CD4-positive, alpha-beta T cell treated with Interferon gamma for 1 hour (primary cell): ENCODE data around the gene HS3ST4.

Source experiments
- DNase-seq: peaks from one replicate; pipeline ENCODE4 v3.0.0-alpha.2; 2020

The HS3ST4 gene

DNA sequence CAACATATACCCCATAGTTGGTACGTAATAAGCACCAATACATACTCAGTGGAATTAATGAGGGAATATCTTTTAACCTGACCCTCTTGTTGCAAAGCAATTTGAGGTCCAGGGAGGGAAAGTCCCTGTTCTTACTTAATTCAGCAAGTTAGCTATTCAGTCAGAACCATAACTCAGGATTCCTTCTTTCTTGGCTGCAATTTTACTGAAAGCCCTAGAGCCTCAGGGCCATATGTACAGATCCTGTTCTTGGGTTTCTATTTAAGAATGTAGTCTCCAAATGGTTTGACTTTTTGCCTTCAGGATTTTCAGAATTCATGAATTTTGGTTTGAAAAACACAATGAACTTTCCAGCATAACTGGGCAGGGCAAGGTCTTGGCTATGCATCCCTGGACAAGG lies 436.5 kb downstream of the HS3ST4 start:
- no peak for DNase-seq

DNA sequence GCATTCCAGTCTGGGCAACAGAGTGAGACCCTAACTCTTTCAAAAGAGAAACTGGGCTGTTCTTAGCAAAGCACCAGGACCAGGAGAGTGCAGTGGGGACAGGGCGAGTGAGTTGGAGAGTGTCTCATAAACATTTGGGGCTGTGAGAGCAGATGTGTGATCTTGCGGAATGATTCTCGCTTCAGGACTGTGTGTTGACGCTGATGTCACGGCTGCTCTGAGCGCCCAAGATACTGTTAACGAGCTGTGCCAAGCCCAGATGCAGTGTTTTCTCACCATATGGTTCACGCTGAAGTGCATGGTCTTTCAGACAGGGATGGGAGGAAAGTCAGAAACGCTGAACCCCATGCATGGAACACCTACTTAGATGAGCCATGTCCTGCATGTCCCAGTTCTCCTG lies 438.2 kb downstream of the HS3ST4 start:
- DNase-seq, result no peak

DNA sequence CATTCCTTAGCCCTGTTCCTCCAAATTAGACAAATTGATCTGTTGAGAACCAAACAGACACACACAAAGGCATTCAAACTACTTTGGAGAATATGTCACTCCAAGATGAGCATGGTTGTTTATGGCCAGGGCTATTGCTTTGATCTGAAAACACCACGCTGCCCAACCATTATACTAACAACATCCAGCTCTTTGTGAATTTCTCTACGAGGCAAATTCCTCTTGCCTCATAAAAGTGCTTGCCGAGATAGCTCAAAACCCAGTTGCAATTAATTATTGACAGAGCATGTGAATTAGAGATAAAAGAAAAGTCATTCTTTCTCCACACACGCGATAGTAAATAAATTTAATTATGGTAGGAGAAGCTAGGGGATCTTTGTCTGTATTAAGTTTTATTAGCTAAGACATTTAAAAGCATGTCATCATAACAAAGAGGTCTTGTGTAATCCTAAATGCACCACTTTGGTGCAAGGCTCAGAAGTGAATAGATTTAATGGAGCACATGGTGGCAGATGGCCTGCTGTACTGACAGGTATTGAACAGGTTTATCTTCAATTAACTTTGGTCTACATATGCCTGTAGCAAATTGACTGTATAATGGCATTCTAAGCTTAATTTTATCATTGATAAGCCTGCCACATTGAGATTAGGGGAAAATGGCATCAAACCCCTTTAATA lies 441.8 kb downstream of the HS3ST4 start:
- no peak for DNase-seq

DNA sequence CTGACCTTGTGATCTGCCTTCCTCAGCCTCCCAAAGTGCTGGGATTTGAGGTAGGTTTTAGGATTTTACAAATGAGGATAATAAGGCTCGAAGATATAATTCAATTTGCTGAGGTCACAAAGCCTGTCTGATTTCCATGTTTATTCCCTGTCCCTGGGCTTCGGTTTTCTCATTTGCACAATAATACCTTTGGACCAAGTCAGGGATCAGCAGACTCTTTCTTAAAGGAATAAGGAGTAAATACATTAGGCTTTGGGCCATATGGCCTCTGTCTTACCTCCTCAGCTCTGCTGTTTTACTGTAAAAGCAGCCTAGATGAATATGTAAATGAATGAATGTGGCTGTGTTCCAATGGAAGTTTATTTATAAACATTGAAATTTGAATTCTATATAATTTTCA lies 442.8 kb downstream of the HS3ST4 start:
- DNase-seq, result no peak

DNA sequence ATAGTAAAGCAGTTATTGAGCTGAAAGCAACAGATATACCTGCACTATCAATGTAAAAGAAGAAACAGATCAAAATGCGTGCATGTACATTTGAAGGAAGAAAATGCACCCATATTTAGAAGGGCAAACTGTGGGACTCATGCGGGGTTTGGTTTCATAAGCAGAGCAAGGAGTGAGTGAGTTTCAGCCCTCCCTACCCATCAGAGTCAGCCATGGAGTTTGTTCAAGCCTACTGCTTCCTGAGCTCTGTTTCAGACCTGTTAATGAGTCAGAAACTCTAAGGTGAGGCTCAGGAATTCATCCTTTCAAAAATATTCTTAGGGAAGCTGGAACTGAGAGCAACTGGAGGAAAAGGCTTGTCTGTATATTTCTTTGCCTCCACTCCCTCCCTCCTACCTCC lies 446.2 kb downstream of the HS3ST4 start:
- no peak for DNase-seq

DNA sequence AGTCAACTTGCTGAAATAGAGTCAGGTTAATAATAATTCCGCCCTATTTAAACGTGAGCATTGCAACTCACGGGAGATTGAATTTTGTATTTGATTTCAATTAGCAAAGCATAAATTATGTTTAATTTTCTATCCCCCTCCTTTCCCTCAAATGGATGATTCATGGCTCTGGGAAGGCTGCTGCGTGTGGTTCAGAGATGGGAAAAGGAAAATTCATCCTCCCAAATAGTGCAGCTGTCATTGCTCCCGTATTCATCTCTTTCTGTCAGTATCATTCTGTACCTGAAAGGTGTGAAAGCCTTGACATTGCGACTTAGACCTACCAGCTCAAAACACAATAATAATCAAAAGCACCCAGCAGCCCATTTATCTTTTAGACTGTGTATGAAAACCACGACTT lies 447.3 kb downstream of the HS3ST4 start:
- DNase-seq, result no peak

DNA sequence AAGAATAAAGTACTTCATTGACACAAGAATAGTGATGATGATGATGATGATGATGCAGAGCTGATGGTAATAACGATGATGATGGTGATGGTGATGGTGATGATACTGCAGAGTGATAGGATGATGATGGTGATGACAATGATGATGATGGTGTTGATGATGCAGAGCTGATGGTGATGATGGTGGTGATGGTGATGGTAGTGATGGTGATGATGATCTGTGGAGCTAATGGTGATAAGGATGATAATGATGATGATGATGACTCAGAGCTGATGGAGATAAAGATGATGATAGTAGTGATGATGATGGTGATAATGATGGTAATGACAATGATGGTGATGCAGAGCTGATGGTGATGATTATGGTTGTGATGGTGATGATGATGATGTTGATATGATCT lies 448.1 kb downstream of the HS3ST4 start:
- no peak for DNase-seq

DNA sequence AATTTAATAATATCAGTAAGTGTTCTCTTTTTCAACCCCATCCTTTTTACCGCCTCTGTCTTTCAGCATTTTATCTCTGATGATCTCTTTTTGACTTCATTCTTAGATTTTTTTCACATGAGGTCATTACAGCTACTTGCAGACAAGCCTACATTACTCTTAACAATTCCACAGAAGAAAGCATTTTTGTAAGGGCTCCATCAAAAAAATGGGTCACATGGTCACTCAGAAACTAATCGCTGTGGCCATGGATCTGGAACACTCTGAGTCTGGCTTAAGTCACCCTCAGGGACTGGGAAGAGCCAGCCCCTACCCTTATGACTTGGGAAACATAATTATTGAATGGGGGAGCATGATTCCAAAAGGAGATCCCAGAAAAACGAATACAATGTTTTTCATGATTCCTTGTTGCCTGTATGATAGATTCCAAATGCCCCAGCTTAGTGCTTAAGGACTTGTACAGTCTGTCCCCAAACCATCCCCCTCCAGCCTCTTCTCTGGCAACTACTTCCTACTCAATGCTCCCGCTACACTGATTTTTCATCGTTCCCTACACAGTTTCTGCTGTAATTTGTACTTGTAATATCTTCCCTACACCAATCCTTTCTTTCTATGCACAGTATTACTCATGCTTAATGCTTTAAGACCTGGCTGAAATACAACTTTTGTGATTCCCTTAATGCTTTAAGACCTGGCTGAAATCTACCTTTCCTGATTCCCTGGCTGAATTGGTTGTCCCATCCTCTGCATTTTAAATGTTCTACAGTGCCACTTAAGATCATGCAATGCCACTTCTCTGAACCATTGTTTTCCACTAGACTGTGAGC lies 457.8 kb downstream of the HS3ST4 start:
- no peak for DNase-seq

DNA sequence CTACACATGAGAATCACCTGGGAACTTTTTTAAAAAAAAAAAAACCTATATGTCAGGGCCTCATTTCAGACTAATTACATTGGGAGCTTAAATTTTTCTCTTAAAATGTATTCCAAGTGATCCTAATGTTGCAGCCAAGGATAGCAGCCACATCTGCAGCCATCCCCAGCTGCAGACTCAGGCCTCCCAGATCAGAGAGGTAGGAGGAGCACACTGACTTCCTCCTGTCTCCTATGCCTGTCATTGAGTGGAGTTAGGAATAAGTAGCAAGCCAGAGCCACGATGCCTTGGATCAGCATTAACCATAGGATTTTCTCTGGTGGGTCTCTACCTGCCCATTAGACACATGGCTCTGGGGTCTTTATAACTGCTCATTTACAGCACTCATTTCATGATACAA lies 463.5 kb downstream of the HS3ST4 start:
- DNase-seq, result no peak

DNA sequence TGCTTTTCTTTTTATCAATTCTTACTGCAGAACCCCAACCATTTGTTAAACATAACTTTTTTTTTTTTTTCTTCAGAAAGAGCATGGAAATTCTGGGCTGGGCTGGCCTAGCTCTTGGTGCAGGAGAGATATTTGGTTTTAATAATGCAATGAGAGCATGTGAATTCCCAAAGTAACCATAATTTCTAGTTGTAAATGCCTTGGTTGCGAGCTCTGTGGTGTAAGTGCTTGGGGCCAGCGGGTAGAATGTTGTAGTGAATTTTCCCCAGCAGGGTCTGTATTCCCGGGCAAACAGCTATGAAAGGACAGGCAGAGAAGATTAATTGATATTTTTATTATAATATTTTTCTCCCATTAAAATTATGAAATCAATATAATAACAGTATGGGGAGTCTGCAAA lies 465.6 kb downstream of the HS3ST4 start:
- DNase-seq, result no peak

DNA sequence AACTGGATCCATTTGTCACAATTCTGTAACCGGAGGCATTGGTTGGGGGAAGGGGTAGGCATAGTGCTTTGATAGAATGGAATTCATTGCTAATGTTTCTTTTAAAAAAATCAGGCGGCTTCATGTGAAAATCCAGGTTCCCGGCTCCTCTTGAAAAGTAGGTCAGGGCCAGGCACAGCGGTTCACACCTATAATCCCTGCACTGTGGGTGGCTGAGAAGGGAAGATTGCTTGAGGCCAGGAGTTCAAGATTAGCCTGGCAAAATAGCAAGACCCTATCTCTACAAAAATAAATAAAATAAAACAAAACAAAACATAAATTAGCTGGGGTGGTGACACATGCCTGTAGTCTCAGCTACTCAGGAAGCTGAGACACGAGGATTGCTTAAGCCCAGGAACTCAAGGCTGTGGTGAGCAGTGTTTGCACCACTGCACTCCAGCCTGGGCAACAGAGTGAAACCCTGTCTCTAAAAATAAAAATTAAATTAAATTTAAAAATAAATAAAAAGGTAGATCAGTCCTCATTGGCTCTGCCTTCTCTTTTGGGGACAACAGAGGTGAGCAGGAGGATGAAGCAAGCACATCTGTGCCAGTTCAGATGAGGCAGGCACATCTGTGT lies 466.5 kb downstream of the HS3ST4 start:
- no peak for DNase-seq

DNA sequence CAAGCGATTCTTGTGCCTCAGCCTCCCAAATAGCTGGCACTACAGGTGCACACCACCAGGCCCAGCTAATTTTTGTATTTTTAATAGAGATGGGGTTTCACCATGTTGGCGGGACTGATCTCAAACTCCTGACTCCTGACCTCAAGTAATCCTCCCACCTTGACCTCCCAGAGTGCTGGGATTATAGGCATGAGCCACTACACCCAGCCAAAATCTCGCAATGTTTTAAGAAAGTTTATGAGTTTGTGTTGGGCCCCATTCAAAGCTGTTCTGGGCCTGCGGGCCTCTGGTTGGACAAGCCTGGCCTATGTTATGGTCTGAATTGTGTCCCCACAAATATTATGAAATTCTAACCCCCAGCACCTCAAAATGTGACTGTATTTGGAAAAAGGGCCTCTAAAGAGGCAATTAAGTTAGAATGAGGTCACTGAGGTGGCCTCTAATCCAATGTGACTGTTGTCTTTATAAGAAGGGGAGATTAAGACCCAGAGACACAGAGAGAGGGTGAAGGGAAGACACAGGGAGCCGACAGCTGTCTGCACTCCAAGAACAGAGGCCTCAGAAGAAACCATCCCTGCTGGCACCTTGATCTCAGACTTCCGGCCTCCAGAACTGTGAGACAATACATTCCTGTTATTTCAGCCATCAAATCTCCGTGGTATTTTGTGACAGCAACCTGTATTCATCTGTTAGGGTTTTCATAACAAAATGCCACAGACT lies 469.9 kb downstream of the HS3ST4 start:
- no peak for DNase-seq

DNA sequence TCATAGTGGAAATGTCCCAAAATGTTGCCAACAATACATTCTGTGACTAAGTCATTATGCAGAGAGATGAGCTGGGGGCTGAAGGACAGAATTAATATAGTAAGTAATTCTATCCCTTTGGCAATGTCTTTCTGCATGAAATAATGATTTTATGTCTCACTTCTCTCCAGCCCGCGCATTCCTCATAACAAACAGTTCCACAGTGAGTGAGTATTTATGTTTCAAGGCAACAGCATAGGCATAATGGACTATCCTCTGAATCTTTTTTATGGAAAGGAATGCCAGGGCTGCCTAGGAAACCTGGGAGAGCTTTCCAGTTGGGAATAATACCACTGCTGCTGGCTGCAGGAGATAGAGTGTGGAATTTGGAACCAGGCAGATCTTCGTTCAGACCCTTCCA lies 477.7 kb downstream of the HS3ST4 start:
- no peak for DNase-seq

DNA sequence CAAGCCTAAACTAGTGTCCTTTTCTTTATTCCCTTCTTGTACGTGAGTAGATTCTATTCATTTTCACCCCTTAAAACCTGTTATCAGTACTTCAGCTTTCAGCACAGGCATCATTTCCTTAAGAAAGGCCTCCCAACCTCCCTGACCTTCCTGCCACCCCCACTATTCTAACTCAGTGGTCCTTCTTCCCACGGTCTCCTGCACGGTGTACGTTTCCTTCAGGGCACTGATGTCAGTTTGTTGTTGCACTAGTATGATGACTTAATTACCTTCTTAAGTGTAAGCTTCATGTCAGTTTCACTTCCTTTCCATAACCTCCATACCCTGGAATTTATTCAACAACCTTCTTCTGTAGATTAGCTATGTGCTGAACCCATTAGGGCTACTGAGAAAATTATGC lies 484.2 kb downstream of the HS3ST4 start:
- no peak for DNase-seq

DNA sequence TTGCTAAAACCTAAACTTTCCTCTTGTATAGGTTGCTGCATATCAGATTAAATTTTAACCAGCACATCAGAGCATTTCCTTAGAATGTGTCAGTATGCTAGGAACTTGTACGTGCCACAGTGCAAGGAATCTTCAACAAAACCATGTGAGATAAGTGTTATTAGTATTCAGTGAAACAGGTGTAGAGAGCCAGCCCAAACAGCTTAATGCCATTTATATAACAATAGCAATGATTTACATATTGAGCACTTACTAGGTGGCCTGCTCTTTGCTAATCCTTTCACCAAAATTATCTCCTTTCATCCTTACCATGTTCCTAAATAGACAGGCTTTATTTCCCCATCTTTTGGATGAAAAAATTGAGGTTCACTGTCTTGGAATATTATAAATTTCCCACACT lies 485.7 kb downstream of the HS3ST4 start:
- DNase-seq, result no peak

DNA sequence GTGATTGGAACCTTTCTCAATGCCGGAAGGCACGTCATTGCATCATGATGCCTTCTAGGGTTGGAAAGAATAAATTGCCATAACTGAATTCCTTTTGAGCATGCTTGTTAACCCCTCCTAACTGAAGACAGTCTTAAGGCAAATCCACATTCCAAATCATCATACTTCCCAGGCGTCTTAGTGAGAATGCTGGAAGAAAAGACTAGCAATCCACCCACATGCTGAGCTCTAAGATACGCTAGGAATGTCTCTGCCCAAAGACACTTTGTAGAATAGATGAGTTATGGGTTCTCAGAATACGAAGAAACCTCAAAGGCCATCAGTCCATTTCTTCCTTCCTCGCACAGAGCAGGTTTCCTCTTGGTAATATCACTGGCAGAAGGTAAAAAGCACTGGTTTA lies 486.5 kb downstream of the HS3ST4 start:
- no peak for DNase-seq

DNA sequence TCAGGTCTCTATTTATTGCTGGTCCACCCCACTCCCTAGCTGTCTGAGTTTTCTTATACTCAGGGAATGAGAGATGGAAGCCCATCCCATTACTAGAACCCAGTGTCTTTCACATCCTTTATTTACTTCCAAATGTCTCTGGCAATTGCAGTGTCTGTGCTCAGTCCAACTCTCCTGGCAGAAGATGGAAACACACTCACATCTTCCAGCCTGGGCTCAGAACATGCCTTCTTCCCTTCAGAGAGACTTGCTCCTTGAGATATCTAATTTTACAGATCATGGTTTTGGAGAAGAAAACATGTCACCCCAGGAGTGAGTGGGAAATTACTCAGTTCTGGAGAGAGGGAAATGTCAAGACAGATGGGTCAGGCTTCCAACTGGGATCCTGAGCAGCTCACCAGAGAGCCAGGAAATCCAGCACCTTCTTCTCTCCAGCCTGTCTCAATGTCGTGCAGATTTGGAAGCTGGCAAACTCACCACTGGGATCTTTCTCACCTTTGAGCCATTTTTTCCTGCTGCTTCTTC lies 494.4 kb downstream of the HS3ST4 start:
- no peak for DNase-seq
